NB4 (cell line): ENCODE results near the gene CHRM1.
A peak's percentile ranks its signal among the peaks of the same experiment; 100 is the strongest.

Source experiments
- DNase-seq: peaks from one replicate; pipeline ENCODE4 v3.0.0; 2010; ENCODE audit warnings: low read depth
- H3K4me3 ChIP-seq: one replicate; pipeline ENCODE4 v1.5.1; 2011; ENCODE audit warnings: mild to moderate bottlenecking, low read depth, low read length, moderate library complexity
- MYC ChIP-seq: IDR thresholded peaks from 2 replicates; pipeline ENCODE4 v1.6.1; 2011; ENCODE audit warnings: low read depth, low read length
- POLR2A ChIP-seq: IDR thresholded peaks from 2 replicates; pipeline ENCODE4 v1.6.1; 2011; ENCODE audit warnings: mild to moderate bottlenecking; ENCODE audit not compliant: insufficient read length; ENCODE audit errors: extremely low read depth
- TF ChIP-seq, protein P1 (sequence below): IDR thresholded peaks from one replicate; pipeline ENCODE4 v1.5.1; 2012; ENCODE audit warnings: low read depth, low read length
- TF ChIP-seq, protein P2 (sequence below): IDR thresholded peaks from 2 replicates; pipeline ENCODE4 v1.6.1; 2011; ENCODE audit warnings: low read depth, low read length

The CHRM1 gene

DNA sequence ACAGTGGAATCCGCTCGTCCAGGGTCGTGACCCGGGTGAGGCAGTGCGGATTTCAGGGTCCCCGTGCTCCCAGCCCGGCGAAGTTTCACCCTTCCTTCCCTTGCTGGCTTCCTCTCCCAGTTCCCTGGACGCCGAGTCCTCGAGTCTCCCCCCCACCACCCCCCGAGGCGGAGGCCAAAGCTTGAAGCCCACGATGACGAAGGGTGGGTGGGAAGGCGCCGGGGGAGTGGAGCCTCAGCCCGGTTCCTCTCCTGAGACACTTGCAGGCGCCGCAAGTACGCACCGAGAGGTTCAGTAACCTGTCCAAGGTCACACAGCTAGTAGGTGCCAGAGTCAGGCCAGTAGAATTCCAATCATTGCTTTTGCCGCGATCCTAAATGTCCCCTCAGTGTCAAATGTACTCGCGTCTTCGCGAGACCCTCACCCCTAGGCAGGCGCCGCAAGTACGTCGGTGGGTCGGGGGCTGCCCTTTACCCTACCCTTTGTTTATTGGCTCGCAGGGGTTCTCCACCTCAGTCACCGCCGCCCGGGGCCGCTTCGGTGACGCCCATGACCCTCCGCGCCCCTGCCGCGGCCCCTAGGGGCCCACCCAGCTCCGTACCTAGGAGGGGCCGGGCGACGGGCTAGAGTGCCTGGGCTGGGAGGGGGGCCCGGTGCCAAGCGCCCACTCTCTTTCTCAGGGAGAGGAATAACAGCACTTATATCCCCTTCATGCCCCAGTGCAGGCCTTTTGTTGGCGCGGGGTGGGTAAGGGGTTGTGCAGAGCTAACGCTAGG is 5.7 kb upstream of the CHRM1 start:
- TF ChIP-seq MYC (no peak), POLR2A (no peak)
- TF ChIP-seq, protein P1, sequence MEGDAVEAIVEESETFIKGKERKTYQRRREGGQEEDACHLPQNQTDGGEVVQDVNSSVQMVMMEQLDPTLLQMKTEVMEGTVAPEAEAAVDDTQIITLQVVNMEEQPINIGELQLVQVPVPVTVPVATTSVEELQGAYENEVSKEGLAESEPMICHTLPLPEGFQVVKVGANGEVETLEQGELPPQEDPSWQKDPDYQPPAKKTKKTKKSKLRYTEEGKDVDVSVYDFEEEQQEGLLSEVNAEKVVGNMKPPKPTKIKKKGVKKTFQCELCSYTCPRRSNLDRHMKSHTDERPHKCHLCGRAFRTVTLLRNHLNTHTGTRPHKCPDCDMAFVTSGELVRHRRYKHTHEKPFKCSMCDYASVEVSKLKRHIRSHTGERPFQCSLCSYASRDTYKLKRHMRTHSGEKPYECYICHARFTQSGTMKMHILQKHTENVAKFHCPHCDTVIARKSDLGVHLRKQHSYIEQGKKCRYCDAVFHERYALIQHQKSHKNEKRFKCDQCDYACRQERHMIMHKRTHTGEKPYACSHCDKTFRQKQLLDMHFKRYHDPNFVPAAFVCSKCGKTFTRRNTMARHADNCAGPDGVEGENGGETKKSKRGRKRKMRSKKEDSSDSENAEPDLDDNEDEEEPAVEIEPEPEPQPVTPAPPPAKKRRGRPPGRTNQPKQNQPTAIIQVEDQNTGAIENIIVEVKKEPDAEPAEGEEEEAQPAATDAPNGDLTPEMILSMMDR: no peak
- TF ChIP-seq, protein P2, sequence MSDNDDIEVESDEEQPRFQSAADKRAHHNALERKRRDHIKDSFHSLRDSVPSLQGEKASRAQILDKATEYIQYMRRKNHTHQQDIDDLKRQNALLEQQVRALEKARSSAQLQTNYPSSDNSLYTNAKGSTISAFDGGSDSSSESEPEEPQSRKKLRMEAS: no peak
- DNase-seq: no peak
- no peak overlapping the region for H3K4me3 ChIP-seq

- no peak overlapping the region for H3K4me3 ChIP-seq
- TF ChIP-seq, protein P1: no peak
- TF ChIP-seq, protein P2: no peak
- TF ChIP-seq POLR2A (no peak), MYC (no peak)
- DNase-seq: no peak
Measured at GRCh38 chr11:62925745-62926679, 4.8 kb upstream of the CHRM1 start.

DNA sequence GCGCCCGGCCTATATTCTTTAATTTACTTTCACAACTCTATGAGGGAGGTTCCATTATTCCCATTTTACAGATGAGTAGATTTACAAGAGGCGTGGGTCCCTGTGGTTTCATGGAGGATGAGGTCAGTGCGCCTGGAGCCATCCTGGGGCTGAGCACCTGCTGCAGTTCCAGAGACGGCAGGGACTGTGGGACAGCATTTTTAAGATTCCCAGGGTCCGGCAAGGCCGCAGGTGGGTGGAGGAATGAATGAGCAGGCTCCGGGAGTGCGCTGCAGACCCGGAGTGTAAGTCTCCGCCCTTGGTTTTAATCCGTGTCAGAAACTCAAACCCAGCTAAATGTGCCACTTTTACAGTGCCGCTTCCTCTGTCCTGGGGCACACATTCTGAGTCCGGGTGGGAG is 4.1 kb upstream of the CHRM1 start:
- no peak overlapping the region for H3K4me3 ChIP-seq
- TF ChIP-seq, protein P1: no peak
- no peak for DNase-seq

DNA sequence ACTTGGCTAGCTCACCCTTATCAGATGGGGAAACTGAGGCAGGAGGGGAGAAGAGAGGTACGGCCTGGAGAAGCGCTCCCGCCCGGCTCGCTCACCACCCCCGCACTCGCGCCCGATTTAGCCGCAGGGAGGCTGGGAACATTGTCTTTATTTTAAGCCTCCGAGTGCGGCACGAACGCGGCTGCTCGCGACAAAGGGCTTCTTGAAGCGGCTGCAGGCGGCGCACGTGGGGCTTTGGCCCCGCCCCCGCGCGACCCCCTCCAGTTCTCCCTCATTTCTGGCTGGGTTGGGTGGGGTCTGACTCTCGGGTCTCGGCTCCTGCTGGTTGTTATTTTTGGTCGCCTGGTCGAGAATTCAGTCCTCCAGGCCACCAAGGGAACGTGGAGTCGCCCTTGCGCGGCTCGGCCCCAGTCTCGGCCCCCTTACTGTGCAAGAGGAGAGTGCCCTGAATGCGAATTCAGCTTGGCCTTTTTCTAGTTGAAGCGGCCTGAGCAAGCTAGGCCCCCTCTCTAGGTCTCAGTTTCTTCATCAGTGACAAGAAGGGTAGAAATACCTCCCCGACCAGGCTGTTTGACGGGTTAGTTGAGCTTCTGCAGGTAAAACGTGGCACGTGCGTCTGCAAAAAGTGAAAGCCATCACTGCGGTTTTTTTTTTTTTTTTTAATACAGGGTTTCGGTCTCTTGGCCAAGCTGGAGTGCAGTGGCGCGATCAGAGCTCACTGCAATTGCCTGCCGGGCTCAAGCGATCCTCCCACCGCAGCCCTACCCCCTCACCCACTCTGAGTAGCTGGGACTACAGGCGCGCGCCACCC is 2.6 kb upstream of the CHRM1 start:
- H3K4me3 ChIP-seq: no peak overlapping the region
- no peak for TF ChIP-seq MYC
- TF ChIP-seq, protein P1: no peak
- TF ChIP-seq POLR2A: no peak
- TF ChIP-seq, protein P2: no peak
- DNase-seq: no peak

DNA sequence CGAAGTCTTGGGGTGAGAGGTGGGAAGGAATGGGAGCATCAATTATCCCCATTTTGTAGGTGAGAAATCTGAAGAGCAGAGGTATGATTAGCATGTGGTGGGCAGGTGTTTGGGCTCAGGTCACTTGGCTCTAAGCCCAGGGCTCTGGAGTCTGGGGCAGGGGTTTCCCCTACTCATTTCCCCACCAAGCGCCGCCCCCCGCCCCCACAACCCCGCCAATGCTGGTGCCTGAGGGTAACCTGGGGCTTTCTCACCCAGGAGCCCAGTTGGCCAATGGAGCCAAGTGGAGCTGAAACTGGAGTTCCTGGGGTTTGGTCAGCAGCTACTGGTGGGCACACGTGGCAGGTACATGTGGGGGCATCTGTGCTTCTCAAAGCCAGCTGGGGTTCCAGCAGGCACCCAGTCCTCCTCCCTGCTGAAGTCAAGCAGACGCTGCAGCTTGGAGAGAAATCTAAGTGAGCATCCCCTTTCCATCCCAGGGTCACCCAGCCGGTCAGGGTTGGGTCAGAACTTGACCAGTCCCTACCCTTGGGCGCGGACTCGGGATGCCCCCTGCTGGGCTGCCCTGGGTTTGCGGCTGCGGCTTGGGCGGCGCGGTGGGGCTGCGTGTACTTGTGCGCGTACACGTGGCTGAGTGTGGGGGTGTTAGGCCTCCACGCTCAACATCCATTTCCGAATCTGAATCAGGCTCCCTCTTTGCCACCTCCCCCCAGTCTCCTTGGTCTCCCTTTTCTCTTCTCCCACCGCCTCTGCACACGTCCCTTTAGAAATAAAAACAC is 1.7 kb upstream of the CHRM1 start:
- TF ChIP-seq, protein P2: no peak
- TF ChIP-seq, protein P1: peak; percentile 53
- DNase-seq: peak; percentile 49
- no peak overlapping the region for H3K4me3 ChIP-seq
